ENCODE measurements around the gene CCDC57. TPM values are rescaled to one million over a fixed set of nuclear protein-coding genes. Genes with fewer than 3 reads are reported as not detected.

Gene CCDC57
- total and polyA plus RNA-seq, 2 experiments from 2014 or later, result 10.6 to 15.3 TPM

- 89 to 90% methylated on average over 13 of the region's 15 CpGs for WGBS, 2 experiments (ENCODE audit: low coverage in 1 of 2, low lambda C conversion rate in 2 of 2, missing lambda C conversion rate in 2 of 2)
- no peaks in the 10 kb centered on the region for H3K27me3 ChIP-seq (replicated peaks; ENCODE audit: insufficient read depth)
- H3F3A ChIP-seq (ENCODE audit: insufficient read depth), result no peaks in the 10 kb centered on the region
- no peaks in the 10 kb centered on the region for H3K9me2 ChIP-seq (ENCODE audit: insufficient read depth)
- H3K9me3 ChIP-seq (ENCODE audit: low read depth), result no peaks in the 10 kb centered on the region
- H3K27ac ChIP-seq, result no peak overlapping the region
- no peak overlapping the region for H3K4me3 ChIP-seq
- H3K9ac ChIP-seq, result no peak overlapping the region
- no peak overlapping the region for H3K4me2 ChIP-seq (ENCODE audit: unreplicated experiment)
- H3K36me3 ChIP-seq (ENCODE audit: low read depth), result no peaks in the 10 kb centered on the region
- TF ChIP-seq EZH2phosphoT487 (IDR thresholded peaks at IDR 0.05; ENCODE audit: insufficient read depth, low read depth), result no peak
- TF ChIP-seq EZH2 (IDR thresholded peaks at IDR 0.05; ENCODE audit: insufficient read depth, poor library complexity, severe bottlenecking), result no peak
- DNase-seq, result no peak
- in situ Hi-C loops (cut with MboI), result no loop called here
- 0 out of 2 replicates have a peak, but pooled peaks cover 1% of the 10 kb centered on the region for H3K4me1 ChIP-seq (ENCODE audit: insufficient read depth)
- no peaks in the 10 kb centered on the region for H4K20me1 ChIP-seq (ENCODE audit: insufficient read depth)
- H3K79me2 ChIP-seq (ENCODE audit: insufficient read depth), result no peaks in the 10 kb centered on the region
- H2AFZ ChIP-seq, result no peak overlapping the region
These were observed 84.4 kb downstream of the CCDC57 start for GRCh38 chr17:82128287-82128686.

- no peak for TF ChIP-seq EZH2phosphoT487 (IDR thresholded peaks at IDR 0.05; ENCODE audit: insufficient read depth, low read depth)
- no peak for TF ChIP-seq EZH2 (IDR thresholded peaks at IDR 0.05; ENCODE audit: insufficient read depth, poor library complexity, severe bottlenecking)
- in situ Hi-C loops (cut with MboI), result no loop called here
- WGBS, 2 experiments (ENCODE audit: low coverage in 1 of 2, low lambda C conversion rate in 2 of 2, missing lambda C conversion rate in 2 of 2), result 89 to 91% methylated on average over 9 of the region's 9 CpGs
These were observed 84.9 kb downstream of the CCDC57 start for GRCh38 chr17:82127704-82128103.

GRCh38 chr17:82127315-82127595 is 85.4 kb downstream of the CCDC57 start:
- no peaks in the 10 kb centered on the region for H3K79me2 ChIP-seq (ENCODE audit: insufficient read depth)
- no peaks in the 10 kb centered on the region for H3K4me1 ChIP-seq (ENCODE audit: insufficient read depth)

More at GRCh38 chr17:82127704-82128103, 84.9 kb downstream of the CCDC57 start:
- H4K20me1 ChIP-seq (ENCODE audit: insufficient read depth), result no peaks in the 10 kb centered on the region
- no peaks in the 10 kb centered on the region for H3K9me3 ChIP-seq (ENCODE audit: low read depth)
- DNase-seq, result no peak
- no peak overlapping the region for H2AFZ ChIP-seq
- no peaks in the 10 kb centered on the region for H3K4me1 ChIP-seq (ENCODE audit: insufficient read depth)
- H3F3A ChIP-seq (ENCODE audit: insufficient read depth), result no peaks in the 10 kb centered on the region
- H3K27me3 ChIP-seq (replicated peaks; ENCODE audit: insufficient read depth), result no peaks in the 10 kb centered on the region
- no peaks in the 10 kb centered on the region for H3K36me3 ChIP-seq (ENCODE audit: low read depth)
- no peaks in the 10 kb centered on the region for H3K79me2 ChIP-seq (ENCODE audit: insufficient read depth)
- no peak overlapping the region for H3K4me3 ChIP-seq
- no peaks in the 10 kb centered on the region for H3K9me2 ChIP-seq (ENCODE audit: insufficient read depth)
- no peak overlapping the region for H3K27ac ChIP-seq
- H3K9ac ChIP-seq, result no peak overlapping the region
- H3K4me2 ChIP-seq (ENCODE audit: unreplicated experiment), result no peak overlapping the region

GRCh38 chr17:82126556-82127314 is 85.9 kb downstream of the CCDC57 start:
- Histone ChIP-seq H3K9ac (no peak overlapping the region), H3K4me2 (ENCODE audit: unreplicated experiment) (no peak overlapping the region), H3K27me3 (replicated peaks; ENCODE audit: insufficient read depth) (no peaks in the 10 kb centered on the region), H4K20me1 (ENCODE audit: insufficient read depth) (no peaks in the 10 kb centered on the region), H3K4me1 (ENCODE audit: insufficient read depth) (no peaks in the 10 kb centered on the region), H3K79me2 (ENCODE audit: insufficient read depth) (no peaks in the 10 kb centered on the region), H3K9me2 (ENCODE audit: insufficient read depth) (no peaks in the 10 kb centered on the region), H2AFZ (no peak overlapping the region), H3K9me3 (ENCODE audit: low read depth) (no peaks in the 10 kb centered on the region), H3K36me3 (ENCODE audit: low read depth) (no peaks in the 10 kb centered on the region), H3K4me3 (no peak overlapping the region), H3F3A (ENCODE audit: insufficient read depth) (no peaks in the 10 kb centered on the region), H3K27ac (no peak overlapping the region)
- no peak for DNase-seq
- TF ChIP-seq EZH2phosphoT487 (IDR thresholded peaks at IDR 0.05; ENCODE audit: insufficient read depth, low read depth) (no peak), EZH2 (IDR thresholded peaks at IDR 0.05; ENCODE audit: insufficient read depth, poor library complexity, severe bottlenecking) (no peak)
- 94 to 95% methylated on average over 35 of the region's 35 CpGs for WGBS, 2 experiments (ENCODE audit: low coverage in 1 of 2, low lambda C conversion rate in 2 of 2, missing lambda C conversion rate in 2 of 2)
- in situ Hi-C loops (cut with MboI), result no loop called here

More at GRCh38 chr17:82127315-82127595, 85.4 kb downstream of the CCDC57 start:
- no peak overlapping the region for H2AFZ ChIP-seq
- no peak overlapping the region for H3K4me2 ChIP-seq (ENCODE audit: unreplicated experiment)
- H3K4me3 ChIP-seq, result no peak overlapping the region
- H3K9me3 ChIP-seq (ENCODE audit: low read depth), result no peaks in the 10 kb centered on the region
- TF ChIP-seq EZH2phosphoT487 (IDR thresholded peaks at IDR 0.05; ENCODE audit: insufficient read depth, low read depth), result no peak
- no peak for TF ChIP-seq EZH2 (IDR thresholded peaks at IDR 0.05; ENCODE audit: insufficient read depth, poor library complexity, severe bottlenecking)
- H3F3A ChIP-seq (ENCODE audit: insufficient read depth), result no peaks in the 10 kb centered on the region
- no peaks in the 10 kb centered on the region for H3K9me2 ChIP-seq (ENCODE audit: insufficient read depth)
- in situ Hi-C loops (cut with MboI), result no loop called here
- H3K36me3 ChIP-seq (ENCODE audit: low read depth), result no peaks in the 10 kb centered on the region
- no peak overlapping the region for H3K9ac ChIP-seq
- H3K27ac ChIP-seq, result no peak overlapping the region
- WGBS, 2 experiments (ENCODE audit: low coverage in 1 of 2, low lambda C conversion rate in 2 of 2, missing lambda C conversion rate in 2 of 2), result 93 to 94% methylated on average over 11 of the region's 11 CpGs
- no peaks in the 10 kb centered on the region for H4K20me1 ChIP-seq (ENCODE audit: insufficient read depth)
- no peaks in the 10 kb centered on the region for H3K27me3 ChIP-seq (replicated peaks; ENCODE audit: insufficient read depth)
- DNase-seq, result no peak
